ENCODE data around the gene CENPH.

DNA sequence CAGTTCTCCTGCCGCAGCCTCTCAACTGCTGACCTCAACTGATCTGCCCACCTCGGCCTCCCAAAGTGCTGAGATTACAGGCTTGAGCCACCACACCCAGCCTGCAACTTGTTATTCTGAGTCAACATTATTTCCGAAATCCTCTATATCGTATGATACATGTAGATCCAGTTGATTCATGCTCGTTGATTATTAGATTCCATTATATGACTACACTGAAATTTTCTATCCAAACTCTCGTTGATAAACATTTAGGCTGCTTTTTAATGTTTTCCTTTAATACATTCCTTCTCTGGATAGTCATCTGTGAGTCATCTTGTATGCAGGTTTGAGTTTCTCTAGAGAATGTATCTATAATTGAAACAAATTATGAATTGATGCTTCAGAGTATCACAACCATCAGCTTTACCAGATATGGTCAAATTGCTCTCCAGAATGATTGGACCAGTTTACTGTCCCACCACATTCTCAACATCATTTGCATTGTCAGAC is 49.4 kb downstream of the CENPH start:
- TF ChIP-seq CTCF (IDR thresholded peaks at IDR 0.05; ENCODE audit: poor library complexity), result no peak
- no peak for TF ChIP-seq EZH2phosphoT487 (IDR thresholded peaks at IDR 0.05; ENCODE audit: low read depth, severe bottlenecking, unreplicated experiment)

Measured in hepatocyte (in vitro differentiated cells).